ENCODE results near the gene MTOR. TPM values are rescaled to one million over a fixed set of nuclear protein-coding genes. Genes with fewer than 3 reads are reported as not detected.

The MTOR gene
- total and polyA plus RNA-seq, 2 donors (not counting 1 experiment from before 2014, with no cell fraction given): 30.7 to 50.7 TPM

DNA sequence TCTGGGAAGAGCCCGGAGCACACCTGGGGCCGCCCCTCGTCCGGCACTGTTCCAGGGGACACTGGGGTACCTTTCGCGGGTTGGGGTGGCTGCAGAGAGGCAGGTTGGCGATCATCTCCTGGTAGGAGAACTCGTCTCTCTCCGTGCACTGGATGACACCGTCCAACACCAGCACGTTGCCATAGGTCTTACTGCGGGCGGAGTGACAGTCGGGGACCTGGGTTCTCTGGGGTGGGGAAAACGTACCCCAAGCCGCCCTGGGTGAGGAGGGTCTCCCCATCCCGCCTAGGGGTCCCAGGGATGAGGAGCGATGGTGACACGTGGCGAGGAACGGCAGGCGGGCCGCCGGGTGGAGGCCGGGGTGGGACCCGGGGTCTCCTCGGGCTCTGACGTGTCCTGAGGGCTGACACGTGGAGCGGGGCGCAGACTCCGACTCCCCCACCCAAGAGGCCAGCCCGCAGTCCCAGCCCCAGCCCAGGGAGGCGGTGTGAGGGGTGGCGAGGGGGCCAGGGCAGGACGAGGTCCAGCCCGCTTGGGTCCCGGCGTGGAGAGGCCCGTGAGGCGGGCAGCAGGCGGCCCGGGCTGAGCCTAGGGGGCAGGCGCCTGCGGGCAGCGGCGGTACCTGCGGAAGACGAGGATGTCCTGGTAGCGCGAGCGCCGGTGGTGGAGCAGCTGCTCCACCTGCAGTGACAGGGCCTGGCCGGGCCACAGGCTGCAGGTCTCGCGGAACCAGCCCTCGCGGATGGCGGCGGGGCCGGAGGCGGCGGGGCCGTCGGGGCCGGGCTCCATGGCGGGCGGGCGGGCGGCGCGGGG is 203.0 kb downstream of the MTOR start:
- Mint-ChIP-seq H3K4me1 (peaks cover 25% of the 10 kb centered on the region), H3K4me3 (peak overlapping the region; percentile 91), H3K27me3 (no peaks in the 10 kb centered on the region), H3K9me3 (ENCODE audit: insufficient read depth) (no peaks in the 10 kb centered on the region), H3K27ac (peak overlapping the region; percentile 83)
- Histone ChIP-seq H3K9me3 (ENCODE audit: control extremely low read depth in 1 of 3, control insufficient read depth in 2 of 3, insufficient read depth in 1 of 3, low read length in 2 of 3) (no peaks in the 10 kb centered on the region), H3K27ac (ENCODE audit: low read length in 2 of 2) (peak overlapping the region in 1 of 2 donors; percentile 65), H3K9ac (ENCODE audit: low read length) (peak overlapping the region; percentile 85), H3K79me2 (ENCODE audit: control insufficient read depth, insufficient read depth, low read length) (peaks cover 28% of the 10 kb centered on the region), H3K4me1 (ENCODE audit: control insufficient read depth in 2 of 2, insufficient read depth in 2 of 2, low read length in 2 of 2) (peaks cover 16 to 19% of the 10 kb centered on the region in 2 donors), H4K20me1 (ENCODE audit: control insufficient read depth, insufficient read depth, low read length, poor library complexity, severe bottlenecking) (peaks cover 10% of the 10 kb centered on the region), H3K27me3 (replicated peaks in 1 of 4; ENCODE audit: control extremely low read depth in 1 of 4, control insufficient read depth in 3 of 4, insufficient read depth in 4 of 4, low read length in 3 of 4) (no peaks in the 10 kb centered on the region), H3K4me2 (replicated peaks; ENCODE audit: low read depth, low read length, poor library complexity, severe bottlenecking) (peak overlapping the region; percentile 99), H3K36me3 (replicated peaks in 1 of 2; ENCODE audit: control extremely low read depth in 1 of 2, control insufficient read depth in 1 of 2, extremely low read depth in 1 of 2, insufficient read depth in 2 of 2, low read length in 1 of 2) (peaks cover 0 to 9% of the 10 kb centered on the region in 2 experiments), H2AFZ (ENCODE audit: insufficient read depth, low read depth, low read length, poor library complexity, severe bottlenecking) (peak overlapping the region; percentile 88), H3K4me3 (ENCODE audit: control extremely low read depth in 1 of 5, extremely low read depth in 1 of 5, insufficient read depth in 1 of 5, low read depth in 2 of 5, low read length in 4 of 5) (peak overlapping the region in 4 of 5 experiments; percentile 54 to 84 (median 74))
- intact Hi-C loops (cut with micrococcal nuclease): no loop called here
- no peak for ATAC-seq (ENCODE audit: low read depth)
- no peak for TF ChIP-seq EZH2 (IDR thresholded peaks at IDR 0.05; ENCODE audit: borderline replicate concordance, insufficient read depth, low read depth, low read length, poor library complexity, severe bottlenecking)
- TF ChIP-seq CTCF (IDR thresholded peaks at IDR 0.05): no peak
- CTCF ChIA-PET: interaction anchor here (1.6 to 3.0 kb wide), 2 partner anchors 21 to 40 kb away, joined by 4 to 22 read pairs; partner anchors contain the start of gene EXOSC10
- WGBS (ENCODE audit: insufficient coverage): 4% methylated on average over 69 of the region's 72 CpGs
- peak; percentile 26 for DNase-seq
- POLR2A ChIA-PET: interaction anchor here (1.5 to 2.2 kb wide), 2 partner anchors 22 to 40 kb away, joined by 5 to 6 read pairs; partner anchors contain the start of gene EXOSC10
